CD14-positive monocyte (primary cell): ENCODE measurements around the gene CARD16. TPM values are rescaled to one million over a fixed set of nuclear protein-coding genes. Genes with fewer than 3 reads are reported as not detected.
A peak's percentile ranks its signal among the peaks of the same experiment; 100 is the strongest.

ENCODE experiments used
- DNase-seq, 3 donors: peaks; one replicate each; pipeline ENCODE4 v3.0.0-alpha.2; 2011 to 2022
- H2AFZ ChIP-seq: 2 replicates; pipeline ENCODE4 v1.6.0; 2012; ENCODE audit warnings: mild to moderate bottlenecking, low read depth, low read length, inconsistent platforms; ENCODE audit not compliant: insufficient read depth, poor library complexity, severe bottlenecking
- H3K27ac ChIP-seq, 2 donors: 1 replicate in 1 of 2; 2 replicates in 1 of 2; pipeline ENCODE4 v1.5.1; 2012 to 2013; ENCODE audit warnings: low read length in 2 of 2, control low read depth in 1 of 2, inconsistent platforms in 1 of 2, low read depth in 1 of 2, mild to moderate bottlenecking in 1 of 2
- H3K27me3 ChIP-seq, 2 donors: one replicate each; pipeline versions ENCODE4 v1.6.0 to v1.6.1; 2011 to 2013; ENCODE audit warnings: low read length in 2 of 2; ENCODE audit not compliant: control insufficient read depth in 2 of 2, insufficient read depth in 2 of 2
- H3K36me3 ChIP-seq, 2 donors: replicated peaks in 1 of 2; 1 replicate in 1 of 2; 2 replicates in 1 of 2; pipeline versions ENCODE4 v1.5.1 to v1.6.1; 2012 to 2013; ENCODE audit warnings: low read length in 2 of 2, control low read depth in 1 of 2, inconsistent platforms in 1 of 2, mild to moderate bottlenecking in 1 of 2; ENCODE audit not compliant: insufficient read depth in 2 of 2, control insufficient read depth in 1 of 2
- H3K4me1 ChIP-seq, 2 donors: 1 replicate in 1 of 2; 2 replicates in 1 of 2; pipeline versions ENCODE4 v1.5.1 to v1.6.1; 2012 to 2013; ENCODE audit warnings: low read length in 2 of 2, control low read depth in 1 of 2, inconsistent platforms in 1 of 2, mild to moderate bottlenecking in 1 of 2, moderate library complexity in 1 of 2; ENCODE audit not compliant: insufficient read depth in 2 of 2, control insufficient read depth in 1 of 2
- H3K4me2 ChIP-seq: replicated peaks from 2 replicates; pipeline ENCODE3; 2012; ENCODE audit warnings: low read length, moderate library complexity, mild to moderate bottlenecking; ENCODE audit not compliant: poor library complexity, severe bottlenecking; ENCODE audit errors: extremely low read depth
- H3K4me3 ChIP-seq, 3 experiments: fragments of 200-600 bp in 1 of 3; sonication (generic) in 1 of 3; replicated peaks in 1 of 3; 1 replicate in 2 of 3; 2 replicates in 1 of 3; pipeline ENCODE4 v1.5.1; 2011 to 2013; ENCODE audit warnings: low read length in 3 of 3, mild to moderate bottlenecking in 3 of 3, control low read depth in 2 of 3, low read depth in 2 of 3, inconsistent platforms in 1 of 3, moderate library complexity in 1 of 3
- H3K79me2 ChIP-seq: 2 replicates; pipeline ENCODE4 v1.6.0; 2012; ENCODE audit warnings: mild to moderate bottlenecking, control low read depth, inconsistent platforms, low read length, moderate library complexity; ENCODE audit not compliant: insufficient read depth
- H3K9ac ChIP-seq: 2 replicates; pipeline ENCODE4 v1.6.0; 2017; ENCODE audit warnings: low read length, mild to moderate bottlenecking; ENCODE audit not compliant: insufficient read depth, poor library complexity, severe bottlenecking
- H3K9me3 ChIP-seq, 2 donors: replicated peaks in 1 of 2; 1 replicate in 1 of 2; 2 replicates in 1 of 2; pipeline versions ENCODE4 v1.5.1 to v1.6.1; 2012 to 2013; ENCODE audit warnings: low read length in 2 of 2, control low read depth in 1 of 2; ENCODE audit not compliant: control insufficient read depth in 1 of 2, insufficient read depth in 1 of 2
- H4K20me1 ChIP-seq: 2 replicates; pipeline ENCODE4 v1.6.0; 2012; ENCODE audit warnings: mild to moderate bottlenecking, low read length, control low read depth, moderate library complexity; ENCODE audit not compliant: insufficient read depth
- H3K27ac Mint-ChIP-seq, 7 donors: one replicate each; pipeline ENCODE4 v1.8.0; 2020; ENCODE audit warnings: mild to moderate bottlenecking in 7 of 7, mixed read lengths in 7 of 7, moderate library complexity in 6 of 7, inconsistent platforms in 2 of 7
- H3K27me3 Mint-ChIP-seq, 3 donors: one replicate each; pipeline ENCODE4 v1.8.0; 2021 to 2022; ENCODE audit warnings: low read depth in 3 of 3, mild to moderate bottlenecking in 3 of 3, mixed read lengths in 3 of 3, moderate library complexity in 3 of 3, inconsistent platforms in 1 of 3
- H3K36me3 Mint-ChIP-seq, 2 donors: one replicate each; pipeline ENCODE4 v1.8.0; 2020; ENCODE audit warnings: mixed read lengths in 2 of 2, inconsistent platforms in 1 of 2, mild to moderate bottlenecking in 1 of 2
- H3K4me1 Mint-ChIP-seq: one replicate; pipeline ENCODE4 v1.8.0; 2020; ENCODE audit warnings: mild to moderate bottlenecking, mixed read lengths
- H3K4me3 Mint-ChIP-seq, 2 donors: one replicate each; pipeline ENCODE4 v1.8.0; 2020; ENCODE audit warnings: mild to moderate bottlenecking in 2 of 2, mixed read lengths in 2 of 2, moderate library complexity in 1 of 2
- H3K9me3 Mint-ChIP-seq, 7 donors: one replicate each; pipeline ENCODE4 v1.8.0; 2020 to 2022; ENCODE audit warnings: mixed read lengths in 7 of 7, mild to moderate bottlenecking in 6 of 7, moderate library complexity in 6 of 7, inconsistent platforms in 2 of 7
- CTCF ChIP-seq: fragments of 200-600 bp; IDR thresholded peaks from one replicate; pipeline ENCODE4 v1.8.0; 2022; ENCODE audit warnings: antibody characterized with exemption, mild to moderate bottlenecking
- WGBS: methylation state at CpG from one replicate; pipeline ENCODE4 v1.1.5; 2013; ENCODE audit warnings: missing lambda C conversion rate; ENCODE audit not compliant: insufficient coverage; 5-methylcytosine and 5-hydroxymethylcytosine counted together
- intact Hi-C, 2 donors: fragments of 100-400 bp; cut with micrococcal nuclease; formaldehyde crosslinking; loops; one replicate each; pipeline versions ENCODE4 v1.15.0 to v1.15.1; 2023
- polyA plus RNA-seq, 3 donors: library from polyadenylated mRNA; depleted of rRNA in 1 of 3; unstranded in 2 of 3; stranded (reverse) in 1 of 3; fragments of 300-500 nt in 2 of 3; fragments of >200 nt in 1 of 3; fragmentation: Illumina TruSeq in 2 of 3; gene quantifications; 1 replicate in 2 of 3; 2 replicates in 1 of 3; pipeline ENCODE4 v1.2.3, GENCODE V29; 2012 to 2021

The CARD16 gene
- polyA plus RNA-seq, 3 donors = 294 to 731 (median 671) TPM

- H3K9me3 ChIP-seq = no peaks in the 10 kb centered on the region
- Mint-ChIP-seq H3K4me3 (peak overlapping the region; percentile 48 to 75), H3K36me3 (peaks cover 28% of the 10 kb centered on the region in 2 donors), H3K27ac (peak overlapping the region; percentile 96 to 100 (median 97)), H3K27me3 (no peaks in the 10 kb centered on the region), H3K9me3 (peaks cover 0 to 2% (median 0%) of the 10 kb centered on the region in 7 donors), H3K4me1 (peaks cover 41% of the 10 kb centered on the region)
- H3K4me3 ChIP-seq = peak overlapping the region in 2 of 3 experiments; percentile 94 to 97
- peaks cover 16 to 19% of the 10 kb centered on the region in 2 donors for H3K36me3 ChIP-seq
- H2AFZ ChIP-seq = peak overlapping the region; percentile 70
- no peaks in the 10 kb centered on the region for H3K27me3 ChIP-seq
- intact Hi-C loops = loop anchor here in 1 of 2 donors (10.0 kb wide), 1 partner anchor 129 kb away; no protein-coding TSS in a partner anchor
- H3K9ac ChIP-seq = peak overlapping the region; percentile 71
- H3K4me1 ChIP-seq = peaks cover 30 to 53% of the 10 kb centered on the region in 2 donors
- H3K79me2 ChIP-seq = peaks cover 50% of the 10 kb centered on the region
- peak overlapping the region; percentile 58 to 92 for H3K27ac ChIP-seq
- peak overlapping the region; percentile 85 for H3K4me2 ChIP-seq
- H4K20me1 ChIP-seq = peaks cover 16% of the 10 kb centered on the region
- 76% methylated on average over 5 of the region's 5 CpGs for WGBS
- TF ChIP-seq CTCF = no peak
- peak in 1 of 3 donors; percentile 50 for DNase-seq
Measured at GRCh38 chr11:105045676-105046296, 651 bp upstream of the CARD16 start.

- H3K4me3 Mint-ChIP-seq = peak overlapping the region; percentile 60 to 73
- H3K4me1 ChIP-seq = peaks cover 40 to 70% of the 10 kb centered on the region in 2 donors
- peak overlapping the region; percentile 49 to 97 (median 94) for H3K4me3 ChIP-seq
- no peak for DNase-seq
- peaks cover 0 to 8% (median 0%) of the 10 kb centered on the region in 7 donors for H3K9me3 Mint-ChIP-seq
- no peak overlapping the region for H2AFZ ChIP-seq
- TF ChIP-seq CTCF = no peak
- peaks cover 73% of the 10 kb centered on the region for H3K79me2 ChIP-seq
- H3K9ac ChIP-seq = no peak overlapping the region
- peak overlapping the region in 1 of 7 donors; percentile 21 for H3K27ac Mint-ChIP-seq
- H3K27me3 Mint-ChIP-seq = no peaks in the 10 kb centered on the region
- intact Hi-C loops = loop anchor here in 1 of 2 donors (10.0 kb wide), 1 partner anchor 133 kb away; no protein-coding TSS in a partner anchor
- no peak overlapping the region for H3K27ac ChIP-seq
- peaks cover 54 to 61% of the 10 kb centered on the region in 2 donors for H3K36me3 Mint-ChIP-seq
- no peaks in the 10 kb centered on the region for H3K9me3 ChIP-seq
- H3K36me3 ChIP-seq = peaks cover 34 to 51% of the 10 kb centered on the region in 2 donors
- H4K20me1 ChIP-seq = peaks cover 20% of the 10 kb centered on the region
- H3K4me1 Mint-ChIP-seq = peaks cover 51% of the 10 kb centered on the region
- H3K4me2 ChIP-seq = peak overlapping the region; percentile 85
- WGBS = no CpG with 5 or more reads among the region's 3 CpGs
- no peaks in the 10 kb centered on the region for H3K27me3 ChIP-seq
Measured at GRCh38 chr11:105042178-105042577, 3.0 kb downstream of the CARD16 start.
